GM12878 (cell line): ENCODE measurements around the gene TOM1L2. TPM values are rescaled to one million over a fixed set of nuclear protein-coding genes. Genes with fewer than 3 reads are reported as not detected.

Source experiments
- ATAC-seq: fragments of 200-7000 bp; cut with Tn5 transposase; 3 replicates; pipeline ENCODE4 v1.9.1; 2020; ENCODE audit warnings: mild to moderate bottlenecking, moderate library complexity
- BruUV-seq: library from RNA; stranded (reverse); fragments of 400-500 nt; replicated peaks from 2 replicates; lab custom pipeline; 2021; lab: Mats Ljungman, UMichigan
- CTCF ChIA-PET: fragments of 300-600 bp; sonication (Branson Sonifier 250); formaldehyde crosslinking; extraction: SDS; loops from one replicate; lab custom pipeline; 2021; ENCODE audit warnings: inconsistent platforms; lab: Yijun Ruan, JAX
- POLR2A ChIA-PET: fragments of 350-600 bp; formaldehyde crosslinking; extraction: SDS; loops from one replicate; lab custom pipeline; 2021; ENCODE audit warnings: inconsistent platforms; lab: Charles Lee
- RAD21 ChIA-PET: fragments of 300-600 bp; sonication (Branson Sonifier 250); formaldehyde crosslinking; loops from one replicate; lab custom pipeline; 2023; ENCODE audit warnings: antibody characterized with exemption; ENCODE audit not compliant: unreplicated experiment; lab: Charles Lee
- SMC1A ChIA-PET: fragments of 300-600 bp; sonication (Branson Sonifier 250); formaldehyde crosslinking; loops from one replicate; lab custom pipeline; 2023; ENCODE audit not compliant: unreplicated experiment, uncharacterized antibody; lab: Charles Lee
- DNase-seq: peaks from one replicate; pipeline ENCODE4 v3.0.0-alpha.2; 2011; ENCODE audit warnings: low read depth, low spot score
- FAIRE-seq: peaks from 3 replicates; lab custom pipeline; 2011; peaks lifted over from hg19 to GRCh38; lab: Jason Lieb, UNC
- H2AFZ ChIP-seq: 2 replicates; pipeline ENCODE4 v1.6.0; 2011; ENCODE audit warnings: low read depth, low read length, control low read depth; ENCODE audit not compliant: control insufficient read depth
- H3K27ac ChIP-seq: 2 replicates; pipeline ENCODE4 v1.5.1; 2011; ENCODE audit warnings: control low read depth; ENCODE audit not compliant: control insufficient read depth, insufficient read depth
- H3K27me3 ChIP-seq, 2 experiments: replicated peaks in 1 of 2; 2 replicates each; pipeline versions ENCODE4 v1.6.0 to v1.6.1; 2011; ENCODE audit warnings: low read length in 1 of 2; ENCODE audit not compliant: control insufficient read depth in 2 of 2, insufficient read depth in 2 of 2
- H3K36me3 ChIP-seq, 2 experiments: 2 replicates each; pipeline ENCODE4 v1.5.1; 2011; ENCODE audit warnings: low read length in 1 of 2; ENCODE audit not compliant: control insufficient read depth in 2 of 2, insufficient read depth in 2 of 2
- H3K4me1 ChIP-seq: 2 replicates; pipeline ENCODE4 v1.6.1; 2011; ENCODE audit warnings: mild to moderate bottlenecking, low read length, moderate library complexity, mixed read lengths; ENCODE audit not compliant: control insufficient read depth, insufficient read depth
- H3K4me2 ChIP-seq: 2 replicates; pipeline ENCODE4 v1.6.0; 2011; ENCODE audit warnings: control low read depth; ENCODE audit not compliant: control insufficient read depth, insufficient read depth
- H3K4me3 ChIP-seq: fragments of 200-600 bp; sonication (generic); 2 replicates; pipeline ENCODE4 v1.5.1; 2016
- H3K79me2 ChIP-seq: 2 replicates; pipeline ENCODE4 v1.6.0; 2011; ENCODE audit warnings: low read length; ENCODE audit not compliant: control insufficient read depth, insufficient read depth
- H3K9ac ChIP-seq: 2 replicates; pipeline ENCODE4 v1.8.0; 2011; ENCODE audit warnings: low read length, control low read depth, mixed read lengths; ENCODE audit not compliant: control insufficient read depth, insufficient read depth
- H3K9me3 ChIP-seq: replicated peaks from 3 replicates; pipeline ENCODE4 v1.5.1; 2011; ENCODE audit warnings: mild to moderate bottlenecking, low read length; ENCODE audit not compliant: control insufficient read depth, insufficient read depth
- H4K20me1 ChIP-seq: 2 replicates; pipeline ENCODE4 v1.6.0; 2011; ENCODE audit not compliant: control insufficient read depth, insufficient read depth
- BMI1 ChIP-seq: fragments of 450-650 bp; IDR thresholded peaks from 2 replicates; pipeline ENCODE4 v1.6.1; 2016; ENCODE audit warnings: mild to moderate bottlenecking, moderate library complexity, borderline replicate concordance
- BRCA1 ChIP-seq: IDR thresholded peaks from 2 replicates; pipeline ENCODE4 v1.6.1; 2011; ENCODE audit warnings: low read depth, low read length, improper control_type of control experiment
- CEBPB ChIP-seq, 2 experiments: fragments of 150-350 bp in 1 of 2; IDR thresholded peaks; 2 replicates each; pipeline ENCODE4 v1.6.1; 2012 to 2014; ENCODE audit warnings: low read depth in 2 of 2, low read length in 2 of 2, borderline replicate concordance in 1 of 2, inconsistent platforms in 1 of 2
- CTCF ChIP-seq, 3 experiments: IDR thresholded peaks in 2 of 3; conservative IDR thresholded peaks in 1 of 3; 2 replicates each; pipeline ENCODE4 v1.5.1; 2011; ENCODE audit warnings: low read depth in 3 of 3, low read length in 3 of 3, mild to moderate bottlenecking in 3 of 3, control low read depth in 2 of 3, moderate library complexity in 2 of 3, inconsistent platforms in 1 of 3, mixed read lengths in 1 of 3; ENCODE audit not compliant: control insufficient read depth in 2 of 3, insufficient read depth in 1 of 3; ENCODE audit errors: extremely low read depth in 1 of 3
- GATAD2B ChIP-seq: fragments of 450-650 bp; conservative IDR thresholded peaks from 2 replicates; pipeline ENCODE4 v1.6.1; 2017; ENCODE audit warnings: low read depth, mild to moderate bottlenecking, moderate library complexity
- IRF5 ChIP-seq: fragments of 450-650 bp; IDR thresholded peaks from 2 replicates; pipeline ENCODE4 v1.6.1; 2017; ENCODE audit warnings: borderline replicate concordance
- PAX5 ChIP-seq: IDR thresholded peaks from 2 replicates; pipeline ENCODE4 v1.6.1; 2011; ENCODE audit warnings: low read depth, low read length, borderline replicate concordance
- POLR2AphosphoS5 ChIP-seq: IDR thresholded peaks from 2 replicates; pipeline ENCODE4 v1.6.1; 2011; ENCODE audit warnings: mild to moderate bottlenecking, low read length, inconsistent platforms
- RAD51 ChIP-seq: fragments of 450-650 bp; IDR thresholded peaks from 2 replicates; pipeline ENCODE4 v1.6.1; 2016; ENCODE audit warnings: moderate library complexity, mild to moderate bottlenecking, inconsistent platforms
- RFX5 ChIP-seq: IDR thresholded peaks from 2 replicates; pipeline ENCODE4 v1.6.1; 2011; ENCODE audit warnings: low read depth, low read length, improper control_type of control experiment
- STAT3 ChIP-seq: IDR thresholded peaks from 2 replicates; pipeline ENCODE4 v1.6.1; 2011; ENCODE audit warnings: low read depth, low read length, improper control_type of control experiment
- ZNF207 ChIP-seq: fragments of 450-650 bp; IDR thresholded peaks from 2 replicates; pipeline ENCODE4 v1.6.1; 2014; ENCODE audit warnings: antibody characterized with exemption, mild to moderate bottlenecking, borderline replicate concordance
- WGBS: methylation state at CpG from one replicate; pipeline ENCODE4 v1.1.6; 2016; ENCODE audit warnings: low lambda C conversion rate; ENCODE audit not compliant: insufficient replicate concordance, insufficient coverage; ENCODE audit errors: missing lambda C conversion rate; 5-methylcytosine and 5-hydroxymethylcytosine counted together
- in situ Hi-C: fragments of 300-500 bp; cut with MboI; formaldehyde crosslinking; loops from 9 replicates; pipeline ENCODE4 v1.14.3; 2018; ENCODE audit warnings: mixed read lengths
- intact Hi-C: fragments of 100-400 bp; cut with micrococcal nuclease; formaldehyde crosslinking; loops from one replicate; pipeline ENCODE4 v1.14.2; 2022; ENCODE audit not compliant: unreplicated experiment
- polyA plus RNA-seq, 11 experiments: library from polyadenylated mRNA; depleted of rRNA in 4 of 11; unstranded in 6 of 11; stranded (reverse) in 5 of 11; fragments of >200 nt; fragmentation: Nextera tagmentation in 4 of 11; fragmentation: Illumina TruSeq in 1 of 11; extraction: Ambion mirVana in 4 of 11; extraction: Trizol in 1 of 11; gene quantifications; 1 replicate in 1 of 11; 2 replicates in 10 of 11; pipeline versions ENCODE4 v1.2.1 to v1.2.3, GENCODE V29; 2011 to 2016; ENCODE audit warnings: inconsistent platforms in 2 of 11, missing spikeins in 2 of 11, low read depth in 1 of 11
- total RNA-seq, 4 experiments: library from RNA; depleted of rRNA in 3 of 4; stranded (reverse); fragments of >200 nt in 3 of 4; fragmentation: Illumina TruSeq in 1 of 4; extraction: Trizol in 1 of 4; gene quantifications; 2 replicates each; pipeline versions ENCODE4 v1.2.1 to v1.2.3, GENCODE V29; 2013 to 2021
- TF ChIP-seq, protein P1 (sequence below): IDR thresholded peaks from 2 replicates; pipeline ENCODE4 v1.6.1; 2011; ENCODE audit warnings: mild to moderate bottlenecking, low read depth, low read length, moderate library complexity; ENCODE audit not compliant: insufficient replicate concordance
- TF ChIP-seq, protein P2 (sequence below): IDR thresholded peaks from 2 replicates; pipeline ENCODE4 v1.6.1; 2012; ENCODE audit warnings: low read length, inconsistent platforms

Gene TOM1L2
- total and polyA plus RNA-seq, 10 of the 15 experiments (the other 5 are each of a cell fraction or from before 2014, with no cell fraction given), result 0.19 to 19.2 (median 8.1) TPM

DNA sequence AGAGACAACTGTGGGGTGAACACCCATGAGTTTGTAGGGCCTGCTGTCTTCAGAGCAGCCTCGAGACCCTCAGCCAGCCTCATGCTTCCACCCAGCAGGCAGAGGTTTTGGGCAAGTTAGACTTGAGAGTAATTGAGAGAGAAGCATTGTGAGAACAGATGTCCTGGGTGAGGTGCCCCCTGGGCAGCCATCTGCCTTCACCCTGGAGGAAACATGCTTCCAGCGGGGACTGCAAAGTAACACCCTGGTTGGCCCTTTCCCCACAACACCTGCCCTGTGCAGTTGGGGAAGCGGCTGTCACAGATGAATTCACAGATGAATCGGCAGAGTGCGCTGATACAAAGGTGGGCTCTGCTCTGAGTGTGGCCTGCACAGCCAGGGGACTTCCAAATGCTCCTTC lies 43.4 kb upstream of the TOM1L2 start:
- ChIA-PET POLR2A (no interaction called here), SMC1A (no interaction called here), RAD21 (interaction anchor here (1.1 kb wide), 1 partner anchor 18 kb away, joined by 7 read pairs; no protein-coding TSS in a partner anchor), CTCF (no interaction called here)
- BruUV-seq, result no TSS peak
- no peaks in the 10 kb centered on the region for H3K27me3 ChIP-seq
- ATAC-seq, result no peak
- no peak for DNase-seq
- H3K9ac ChIP-seq, result no peak overlapping the region
- no peak overlapping the region for H2AFZ ChIP-seq
- no peak overlapping the region for H3K4me3 ChIP-seq
- H3K4me1 ChIP-seq, result no peaks in the 10 kb centered on the region
- WGBS, result 91% methylated on average over 5 of the region's 5 CpGs
- H3K9me3 ChIP-seq, result no peaks in the 10 kb centered on the region
- no peak overlapping the region for H3K27ac ChIP-seq
- H3K79me2 ChIP-seq, result no peaks in the 10 kb centered on the region
- no peak overlapping the region for H3K4me2 ChIP-seq
- peaks cover 0 to 8% of the 10 kb centered on the region in 2 experiments; a peak in 2 of 4 replicates for H3K36me3 ChIP-seq
- no peaks in the 10 kb centered on the region for H4K20me1 ChIP-seq
- intact Hi-C loops, result no loop called here
- FAIRE-seq, result no peak
- TF ChIP-seq BRCA1, result no peak
- TF ChIP-seq RFX5, result no peak
- no peak for TF ChIP-seq PAX5
- TF ChIP-seq, protein P1, sequence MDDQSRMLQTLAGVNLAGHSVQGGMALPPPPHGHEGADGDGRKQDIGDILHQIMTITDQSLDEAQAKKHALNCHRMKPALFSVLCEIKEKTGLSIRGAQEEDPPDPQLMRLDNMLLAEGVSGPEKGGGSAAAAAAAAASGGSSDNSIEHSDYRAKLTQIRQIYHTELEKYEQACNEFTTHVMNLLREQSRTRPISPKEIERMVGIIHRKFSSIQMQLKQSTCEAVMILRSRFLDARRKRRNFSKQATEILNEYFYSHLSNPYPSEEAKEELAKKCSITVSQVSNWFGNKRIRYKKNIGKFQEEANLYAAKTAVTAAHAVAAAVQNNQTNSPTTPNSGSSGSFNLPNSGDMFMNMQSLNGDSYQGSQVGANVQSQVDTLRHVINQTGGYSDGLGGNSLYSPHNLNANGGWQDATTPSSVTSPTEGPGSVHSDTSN, result no peak
- TF ChIP-seq GATAD2B, result no peak
- TF ChIP-seq BMI1, result no peak
- no peak for TF ChIP-seq POLR2AphosphoS5
- no peak for TF ChIP-seq RAD51
- no peak for TF ChIP-seq STAT3
- no peak for TF ChIP-seq CEBPB (IDR thresholded peaks at IDR 0.05; ENCODE audit: borderline replicate concordance in 1 of 2, low read depth in 2 of 2, low read length in 2 of 2)
- no peak for TF ChIP-seq IRF5
- no peak for TF ChIP-seq CTCF (IDR thresholded peaks at IDR 0.05 in 2 of 3, conservative IDR thresholded peaks at IDR 0.05 in 1 of 3; ENCODE audit: control insufficient read depth in 2 of 3, extremely low read depth in 1 of 3, insufficient read depth in 1 of 3, low read depth in 3 of 3, low read length in 3 of 3)
- no peak for TF ChIP-seq ZNF207
- TF ChIP-seq, protein P2, sequence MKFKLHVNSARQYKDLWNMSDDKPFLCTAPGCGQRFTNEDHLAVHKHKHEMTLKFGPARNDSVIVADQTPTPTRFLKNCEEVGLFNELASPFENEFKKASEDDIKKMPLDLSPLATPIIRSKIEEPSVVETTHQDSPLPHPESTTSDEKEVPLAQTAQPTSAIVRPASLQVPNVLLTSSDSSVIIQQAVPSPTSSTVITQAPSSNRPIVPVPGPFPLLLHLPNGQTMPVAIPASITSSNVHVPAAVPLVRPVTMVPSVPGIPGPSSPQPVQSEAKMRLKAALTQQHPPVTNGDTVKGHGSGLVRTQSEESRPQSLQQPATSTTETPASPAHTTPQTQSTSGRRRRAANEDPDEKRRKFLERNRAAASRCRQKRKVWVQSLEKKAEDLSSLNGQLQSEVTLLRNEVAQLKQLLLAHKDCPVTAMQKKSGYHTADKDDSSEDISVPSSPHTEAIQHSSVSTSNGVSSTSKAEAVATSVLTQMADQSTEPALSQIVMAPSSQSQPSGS, result no peak
- TF ChIP-seq, all 136 proteins: peak for 0
- in situ Hi-C loops, result no loop called here
